ENCODE data around the gene PERM1. TPM values are rescaled to one million over a fixed set of nuclear protein-coding genes. Genes with fewer than 3 reads are reported as not detected.

PERM1 gene
- total RNA-seq, 1 experiment from 2014 or later = 0.39 TPM

DNA sequence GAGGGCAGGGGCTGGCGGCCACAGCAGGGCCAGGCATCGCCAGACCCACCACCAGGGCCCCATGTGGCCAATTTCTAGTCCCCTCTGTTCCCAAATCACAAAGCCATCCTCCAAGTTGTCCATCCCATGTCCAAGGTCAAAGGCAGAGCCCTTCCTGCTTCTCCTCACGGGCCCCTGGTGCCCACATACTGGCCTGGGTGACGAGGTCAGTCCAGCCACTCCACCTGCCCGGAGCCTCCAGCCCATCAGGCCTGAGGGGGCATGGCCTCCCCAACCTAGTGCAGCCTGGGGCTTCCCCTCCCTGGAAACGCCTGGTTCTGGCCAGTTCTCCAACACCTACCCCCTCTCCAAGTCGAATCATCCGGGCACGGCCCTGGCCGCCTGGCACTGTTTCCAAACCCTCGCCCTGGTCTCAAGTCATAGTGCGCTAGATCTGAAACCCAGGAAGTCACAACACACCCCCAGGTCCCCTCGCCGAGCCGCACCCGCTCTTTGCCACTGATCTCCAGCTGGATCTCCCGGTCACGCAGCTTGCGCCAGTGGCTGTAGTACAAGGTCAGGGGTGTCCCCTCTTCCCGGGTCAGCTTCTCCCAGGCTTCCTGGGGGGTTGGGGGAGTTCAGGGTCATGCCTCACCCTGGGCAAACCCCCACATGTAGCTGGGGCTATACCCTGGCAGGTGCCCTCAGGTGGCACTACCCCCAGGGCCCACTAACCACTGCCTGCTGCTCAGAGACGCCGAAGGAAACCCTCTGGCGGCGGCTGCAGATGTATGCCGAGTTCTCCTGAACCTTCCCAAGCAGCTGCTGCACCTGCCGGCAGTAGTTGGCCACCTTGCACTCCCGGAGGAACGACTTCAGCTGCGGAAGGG, 36.0 kb downstream of the PERM1 start:
- CTCF ChIA-PET = no interaction called here
- H3K79me2 ChIP-seq (ENCODE audit: insufficient read depth, low read length) = peaks cover 9% of the 10 kb centered on the region; the same call in 1 of the 2 replicates
- POLR2A ChIA-PET = no interaction called here
- ATAC-seq = no peak
- no peak overlapping the region for H3K27ac ChIP-seq (ENCODE audit: low read depth, low read length)
- BruUV-seq (replicated peaks) = no TSS peak
- RAD21 ChIA-PET (ENCODE audit: low non-redundant PET in 1 of 2, low total read pairs in 2 of 2, uncharacterized antibody in 2 of 2, unreplicated experiment in 2 of 2) = interaction anchor here in 1 of 2 experiments (0.8 kb wide), 1 partner anchor 9 kb away, joined by 3 read pairs; no protein-coding TSS in a partner anchor
- H3K4me1 ChIP-seq (ENCODE audit: control insufficient read depth in 1 of 2, insufficient read depth in 2 of 2, low read length in 2 of 2) = peaks cover 22 to 29% of the 10 kb centered on the region in 2 experiments
- intact Hi-C loops (cut with micrococcal nuclease) = no loop called here
- H3K9ac ChIP-seq (ENCODE audit: low read length) = no peak overlapping the region
- TF ChIP-seq, protein P1, sequence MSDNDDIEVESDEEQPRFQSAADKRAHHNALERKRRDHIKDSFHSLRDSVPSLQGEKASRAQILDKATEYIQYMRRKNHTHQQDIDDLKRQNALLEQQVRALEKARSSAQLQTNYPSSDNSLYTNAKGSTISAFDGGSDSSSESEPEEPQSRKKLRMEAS (IDR thresholded peaks at IDR 0.05) = no peak
- no peak for TF ChIP-seq JUND (IDR thresholded peaks at IDR 0.05)
- no peak for TF ChIP-seq YY1 (IDR thresholded peaks at IDR 0.05; ENCODE audit: extremely low read depth, insufficient replicate concordance, low read depth, low read length)
- no peak for TF ChIP-seq EZH2phosphoT487 (IDR thresholded peaks at IDR 0.05; ENCODE audit: borderline replicate concordance)
- no peak for TF ChIP-seq TCF7L2 (IDR thresholded peaks at IDR 0.05; ENCODE audit: borderline replicate concordance, extremely low read depth, insufficient read depth, insufficient read length)
- TF ChIP-seq FOSL1 (IDR thresholded peaks at IDR 0.05; ENCODE audit: low read depth) = no peak
- no peak overlapping the region for H3K4me3 ChIP-seq (replicated peaks in 1 of 2; ENCODE audit: low read depth in 1 of 2, low read length in 2 of 2)
- peaks cover 5% of the 10 kb centered on the region; the same call in 1 of the 2 replicates for H3K27me3 ChIP-seq (ENCODE audit: insufficient read depth, low read length)
- H3K9me2 ChIP-seq (ENCODE audit: insufficient read depth) = no peaks in the 10 kb centered on the region
- no peak overlapping the region for H2AFZ ChIP-seq (ENCODE audit: low read depth, low read length, poor library complexity, severe bottlenecking)
- DNase-seq (ENCODE audit: low read depth, low spot score) = no peak
- peaks cover 27 to 50% of the 10 kb centered on the region in 2 experiments for H3K36me3 ChIP-seq (ENCODE audit: control insufficient read depth in 1 of 2, insufficient read depth in 2 of 2, low read length in 2 of 2)
- no peaks in the 10 kb centered on the region for H4K20me1 ChIP-seq (ENCODE audit: insufficient read depth)
- no peak overlapping the region for H3K4me2 ChIP-seq (ENCODE audit: low read length)
- no peaks in the 10 kb centered on the region for H3K9me3 ChIP-seq (ENCODE audit: control insufficient read depth in 1 of 2, insufficient read depth in 1 of 2, low read depth in 1 of 2, low read length in 2 of 2)

Measured in HCT116 (cell line).